HepG2 (cell line): ENCODE data around the gene AFF4. TPM values are rescaled to one million over a fixed set of nuclear protein-coding genes. Genes with fewer than 3 reads are reported as not detected.

Experiments used
- ATAC-seq: fragments of 200-7000 bp; cut with Tn5 transposase; 3 replicates; pipeline ENCODE4 v1.9.1; 2020; ENCODE audit warnings: mild to moderate bottlenecking, moderate library complexity
- BruUV-seq: library from RNA; stranded (reverse); fragments of 400-500 nt; replicated peaks from 2 replicates; lab custom pipeline; 2021; lab: Mats Ljungman, UMichigan
- CTCF ChIA-PET: fragments of 300-600 bp; formaldehyde crosslinking; extraction: SDS; loops from one replicate; lab custom pipeline; 2021; ENCODE audit warnings: low total read pairs, inconsistent platforms, low intra/inter-chr PET ratio; lab: Yijun Ruan, JAX
- POLR2A ChIA-PET: fragments of 350-600 bp; sonication (Branson Sonifier 250); formaldehyde crosslinking; loops from one replicate; lab custom pipeline; 2020; ENCODE audit warnings: antibody characterized with exemption, inconsistent platforms; lab: Yijun Ruan, JAX
- DNase-seq: peaks from one replicate; pipeline ENCODE4 v3.0.0-alpha.2; 2015; ENCODE audit warnings: low spot score
- FAIRE-seq: peaks from 3 replicates; lab custom pipeline; 2011; peaks lifted over from hg19 to GRCh38; lab: Jason Lieb, UNC
- H2AFZ ChIP-seq: one replicate; pipeline ENCODE4 v1.6.1; 2011; ENCODE audit warnings: low read length, inconsistent platforms
- H3K27ac ChIP-seq: fragments of 300-600 bp; 3 replicates; pipeline ENCODE4 v1.8.0; 2011; ENCODE audit warnings: mixed run types, mild to moderate bottlenecking, mixed read lengths, low read length, inconsistent platforms; ENCODE audit not compliant: insufficient read depth; ENCODE audit errors: extremely low read length
- H3K27me3 ChIP-seq, 2 experiments: fragments of 200-600 bp in 1 of 2; 2 replicates in 1 of 2; 3 replicates in 1 of 2; pipeline versions ENCODE4 v1.6.0 to v1.8.0; 2011; ENCODE audit warnings: low read length in 2 of 2, mild to moderate bottlenecking in 2 of 2, moderate library complexity in 2 of 2, inconsistent platforms in 1 of 2; ENCODE audit not compliant: insufficient read depth in 2 of 2, control insufficient read depth in 1 of 2
- H3K36me3 ChIP-seq, 2 experiments: fragments of 200-600 bp in 1 of 2; replicated peaks in 1 of 2; 2 replicates in 1 of 2; 3 replicates in 1 of 2; pipeline versions ENCODE4 v1.5.1 to v1.8.0; 2011; ENCODE audit warnings: low read length in 2 of 2, inconsistent platforms in 1 of 2; ENCODE audit not compliant: insufficient read depth in 2 of 2, control insufficient read depth in 1 of 2
- H3K4me1 ChIP-seq: 2 replicates; pipeline ENCODE4 v1.5.1; 2012; ENCODE audit warnings: low read length, inconsistent platforms; ENCODE audit not compliant: insufficient read depth
- H3K4me2 ChIP-seq: 2 replicates; pipeline ENCODE4 v1.6.0; 2011; ENCODE audit warnings: low read depth, low read length, inconsistent platforms
- H3K4me3 ChIP-seq, 3 experiments: fragments of 200-600 bp in 1 of 3; sonication (generic), shearing (Covaris generic) in 1 of 3; replicated peaks in 1 of 3; 2 replicates each; pipeline ENCODE4 v1.5.1; 2011 to 2016; ENCODE audit warnings: low read length in 3 of 3, inconsistent platforms in 2 of 3, low read depth in 2 of 3, mild to moderate bottlenecking in 2 of 3, control low read depth in 1 of 3, mixed read lengths in 1 of 3; ENCODE audit not compliant: insufficient read depth in 1 of 3
- H3K79me2 ChIP-seq: one replicate; pipeline ENCODE4 v1.6.1; 2011; ENCODE audit warnings: low read length, inconsistent platforms; ENCODE audit not compliant: insufficient read depth
- H3K9ac ChIP-seq: 2 replicates; pipeline ENCODE4 v1.6.0; 2011; ENCODE audit warnings: mild to moderate bottlenecking, low read depth, low read length, inconsistent platforms; ENCODE audit not compliant: insufficient read depth
- H3K9me3 ChIP-seq: 2 replicates; pipeline ENCODE4 v1.5.1; 2012; ENCODE audit warnings: mild to moderate bottlenecking, low read length
- H4K20me1 ChIP-seq: 2 replicates; pipeline ENCODE4 v1.6.0; 2011; ENCODE audit warnings: inconsistent platforms, mild to moderate bottlenecking, low read length, moderate library complexity; ENCODE audit not compliant: insufficient read depth
- AGO2 ChIP-seq: fragments of 200-400 bp; formaldehyde crosslinking; optimal IDR thresholded peaks from 2 replicates; pipeline ENCODE3; 2017; ENCODE audit warnings: mild to moderate bottlenecking, low read depth, low read length, moderate library complexity
- ATF2 ChIP-seq: sonication (generic); formaldehyde crosslinking; IDR thresholded peaks from 2 replicates; pipeline ENCODE4 v1.4.0; 2020; ENCODE audit warnings: missing genetic modification reagents
- CHD4 ChIP-seq: fragments of 200-600 bp; sonication (generic); IDR thresholded peaks from 2 replicates; pipeline ENCODE4 v1.7.0; 2017; ENCODE audit warnings: mild to moderate bottlenecking, low read length, borderline replicate concordance
- CREM ChIP-seq, 2 experiments: sonication (generic) in 1 of 2; formaldehyde crosslinking in 1 of 2; IDR thresholded peaks; 2 replicates each; pipeline versions ENCODE4 v1.4.0 to v1.6.1; 2016 to 2020; ENCODE audit warnings: antibody characterized with exemption in 1 of 2, mild to moderate bottlenecking in 1 of 2, missing genetic modification reagents in 1 of 2
- FOXC1 ChIP-seq: sonication (generic); formaldehyde crosslinking; IDR thresholded peaks from 2 replicates; pipeline ENCODE4 v1.8.0; 2022; ENCODE audit warnings: mild to moderate bottlenecking, missing genetic modification reagents, borderline replicate concordance
- FOXO1 ChIP-seq: sonication (generic); formaldehyde crosslinking; IDR thresholded peaks from 2 replicates; pipeline ENCODE4 v1.4.0; 2020; ENCODE audit warnings: missing genetic modification reagents
- GABPA ChIP-seq, 2 experiments: IDR thresholded peaks; 2 replicates each; pipeline ENCODE4 v1.6.1; 2011 to 2016; ENCODE audit warnings: low read depth in 2 of 2, low read length in 1 of 2, missing biosample characterization in 1 of 2, missing genetic modification characterization in 1 of 2
- IKZF4 ChIP-seq: sonication (generic); formaldehyde crosslinking; IDR thresholded peaks from 2 replicates; pipeline ENCODE4 v1.5.1; 2020; ENCODE audit warnings: borderline replicate concordance, mild to moderate bottlenecking, low read depth, missing genetic modification reagents; ENCODE audit errors: not compliant biosample characterization
- KLF9 ChIP-seq: IDR thresholded peaks from 2 replicates; pipeline ENCODE4 v1.6.1; 2016; ENCODE audit warnings: low read depth
- RXRB ChIP-seq: IDR thresholded peaks from 2 replicates; pipeline ENCODE4 v1.6.1; 2016; ENCODE audit warnings: borderline replicate concordance, missing genetic modification reagents, missing compliant biosample characterization
- TSC22D2 ChIP-seq: sonication (generic); formaldehyde crosslinking; IDR thresholded peaks from 2 replicates; pipeline ENCODE4 v1.5.1; 2020; ENCODE audit warnings: missing genetic modification reagents, mild to moderate bottlenecking, borderline replicate concordance
- YY1 ChIP-seq: IDR thresholded peaks from 2 replicates; pipeline ENCODE4 v1.6.1; 2011; ENCODE audit warnings: low read length, low read depth, moderate library complexity, mild to moderate bottlenecking; ENCODE audit not compliant: insufficient read depth, insufficient replicate concordance
- ZEB1 ChIP-seq: IDR thresholded peaks from 2 replicates; pipeline ENCODE4 v1.6.1; 2012; ENCODE audit warnings: mild to moderate bottlenecking, low read depth, inconsistent platforms; ENCODE audit not compliant: insufficient replicate concordance
- ZMYM4 ChIP-seq: sonication (generic); formaldehyde crosslinking; IDR thresholded peaks from 2 replicates; pipeline ENCODE4 v1.8.1; 2023; ENCODE audit warnings: mild to moderate bottlenecking, missing genetic modification reagents
- ZNF30 ChIP-seq: sonication (generic); formaldehyde crosslinking; IDR thresholded peaks from 2 replicates; pipeline ENCODE4 v1.5.0; 2020; ENCODE audit warnings: mild to moderate bottlenecking, missing genetic modification reagents
- ZNF543 ChIP-seq: sonication (generic); formaldehyde crosslinking; IDR thresholded peaks from 2 replicates; pipeline ENCODE4 v1.4.0; 2020; ENCODE audit warnings: mild to moderate bottlenecking, missing genetic modification reagents
- ZNF574 ChIP-seq: sonication (generic); formaldehyde crosslinking; IDR thresholded peaks from 2 replicates; pipeline ENCODE4 v1.4.0; 2020; ENCODE audit warnings: missing genetic modification reagents
- ZNF614 ChIP-seq: IDR thresholded peaks from 2 replicates; pipeline ENCODE4 v1.6.1; 2018; ENCODE audit warnings: missing biosample characterization, missing genetic modification reagents, inconsistent platforms, borderline replicate concordance
- WGBS: methylation state at CpG from one replicate; pipeline ENCODE4 v1.1.6; 2017; ENCODE audit warnings: low lambda C conversion rate; 5-methylcytosine and 5-hydroxymethylcytosine counted together
- in situ Hi-C: cut with HindIII; loops from 2 replicates; pipeline ENCODE4 v1.10.0; 2017; ENCODE audit warnings: low pct_unique_long_range_greater_than_20kb; ENCODE audit not compliant: extremely low pct_ligation_motif_present
- intact Hi-C: fragments of 100-400 bp; cut with micrococcal nuclease; formaldehyde crosslinking; loops from one replicate; pipeline ENCODE4 v1.10.0; 2022; ENCODE audit not compliant: unreplicated experiment
- polyA plus RNA-seq, 8 experiments: library from polyadenylated mRNA; depleted of rRNA in 3 of 8; stranded (reverse) in 7 of 8; unstranded in 1 of 8; fragments of >200 nt; fragmentation: Illumina TruSeq in 4 of 8; extraction: Trizol in 4 of 8; gene quantifications; 2 replicates each; pipeline versions ENCODE4 v1.2.1 to v1.2.3, GENCODE V29; 2011 to 2016; ENCODE audit warnings: low read depth in 4 of 8, missing spikeins in 1 of 8, mixed read lengths in 1 of 8; ENCODE audit not compliant: insufficient read depth in 1 of 8
- total RNA-seq, 5 experiments: library from RNA; depleted of rRNA; stranded (reverse); fragments of >200 nt; fragmentation: Illumina TruSeq; extraction: Trizol; gene quantifications; 2 replicates each; pipeline ENCODE4 v1.2.3, GENCODE V29; 2016; ENCODE audit warnings: low read depth in 1 of 5
- TF ChIP-seq, protein P1 (sequence below): sonication (generic); formaldehyde crosslinking; IDR thresholded peaks from 2 replicates; pipeline ENCODE4 v1.4.0; 2020; ENCODE audit warnings: mild to moderate bottlenecking, missing genetic modification reagents

Gene AFF4
- total and polyA plus RNA-seq, 2 of the 13 experiments (the other 11 are each of a cell fraction or from before 2014, with no cell fraction given) = 22.1 to 25.5 TPM

DNA sequence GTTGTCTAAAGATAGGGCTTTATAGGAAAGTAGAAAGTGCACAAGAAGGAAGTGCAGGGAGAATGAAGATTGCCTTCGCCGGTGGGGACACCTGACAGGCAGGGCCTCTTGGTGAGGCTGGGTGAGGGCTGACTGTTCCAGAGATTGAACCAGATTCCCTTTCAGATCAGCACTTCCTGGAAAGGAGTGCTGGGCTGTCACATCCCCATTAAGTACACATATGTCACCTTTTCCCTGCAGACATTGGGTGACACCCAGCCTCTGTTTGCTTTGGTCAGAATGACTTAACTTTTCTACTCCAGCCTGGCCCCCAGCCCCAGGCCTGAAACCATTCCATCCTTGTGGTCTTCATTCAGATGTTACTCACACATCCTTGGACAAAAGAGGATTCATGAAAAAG lies 125.6 kb downstream of the AFF4 start (continued):
- TF ChIP-seq ZNF574 (CRISPR knock-in tag) (0 out of 2 replicates have a peak, but pooled peaks have one; percentile 17), AGO2 (no peak), RXRB (CRISPR knock-in tag) (peak; percentile 95)

GRCh38 chr5:132836852-132837251 lies 126.6 kb downstream of the AFF4 start:
- DNase-seq = no peak
- no peaks in the 10 kb centered on the region for H3K36me3 ChIP-seq
- 15% methylated on average over 1 of the region's 1 CpG for WGBS
- H3K79me2 ChIP-seq = no peaks in the 10 kb centered on the region
- peak overlapping the region; percentile 92 for H3K4me2 ChIP-seq
- H4K20me1 ChIP-seq = no peaks in the 10 kb centered on the region
- no TSS peak for BruUV-seq
- FAIRE-seq = no peak
- CTCF ChIA-PET = no interaction called here
- POLR2A ChIA-PET = interaction anchor here (0.5 to 4.8 kb wide), 9 partner anchors 14 to 191 kb away, joined by 3 to 43 read pairs (median 3); partner anchors contain the start of genes GDF9 and UQCRQ
- no peak overlapping the region for H3K4me3 ChIP-seq
- no peak for ATAC-seq
- no peaks in the 10 kb centered on the region for H3K27me3 ChIP-seq
- no peaks in the 10 kb centered on the region for H3K9me3 ChIP-seq
- peak overlapping the region; percentile 7; the same call in 1 of the 2 replicates for H3K9ac ChIP-seq
- no peak overlapping the region for H2AFZ ChIP-seq
- H3K4me1 ChIP-seq = peaks cover 87% of the 10 kb centered on the region
- in situ Hi-C loops = no loop called here
- intact Hi-C loops = no loop called here
- H3K27ac ChIP-seq = peak overlapping the region; percentile 98
- TF ChIP-seq YY1 (no peak), ZNF30 (CRISPR knock-in tag) (no peak), TSC22D2 (CRISPR knock-in tag) (no peak), ZMYM4 (CRISPR knock-in tag) (no peak), ZNF614 (CRISPR knock-in tag) (no peak), ZEB1 (no peak), CHD4 (peak; percentile 45; the same call in 1 of the 2 replicates), KLF9 (no peak), ATF2 (CRISPR knock-in tag) (no peak), GABPA (IDR thresholded peaks at IDR 0.05; ENCODE audit: low read depth, low read length) (no peak), GABPA (CRISPR knock-in tag; IDR thresholded peaks at IDR 0.05; ENCODE audit: low read depth) (no peak), CREM (IDR thresholded peaks at IDR 0.05) (0 out of 2 replicates have a peak, but pooled peaks have one; percentile 3), CREM (CRISPR knock-in tag; IDR thresholded peaks at IDR 0.05) (no peak), FOXO1 (CRISPR knock-in tag) (no peak), IKZF4 (CRISPR knock-in tag) (no peak), FOXC1 (CRISPR knock-in tag) (no peak), ZNF543 (CRISPR knock-in tag) (no peak)
- TF ChIP-seq, protein P1, sequence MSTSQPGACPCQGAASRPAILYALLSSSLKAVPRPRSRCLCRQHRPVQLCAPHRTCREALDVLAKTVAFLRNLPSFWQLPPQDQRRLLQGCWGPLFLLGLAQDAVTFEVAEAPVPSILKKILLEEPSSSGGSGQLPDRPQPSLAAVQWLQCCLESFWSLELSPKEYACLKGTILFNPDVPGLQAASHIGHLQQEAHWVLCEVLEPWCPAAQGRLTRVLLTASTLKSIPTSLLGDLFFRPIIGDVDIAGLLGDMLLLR (CRISPR knock-in tag) = no peak
